GM13976 (cell line): ENCODE results near the gene ZCCHC2.

ENCODE experiments used
- DNase-seq: peaks from one replicate; pipeline ENCODE4 v3.0.0; 2012; ENCODE audit warnings: low spot score
- in situ Hi-C: fragments of 300-500 bp; cut with MboI; formaldehyde crosslinking; loops from one replicate; pipeline ENCODE4 v1.12.0; 2022; ENCODE audit warnings: low sequenced_read_pairs, mixed read lengths, inconsistent platforms; ENCODE audit not compliant: unreplicated experiment
- TF ChIP-seq, protein P1 (sequence below): IDR thresholded peaks from 2 replicates; pipeline ENCODE4 v1.5.1; 2012; ENCODE audit warnings: borderline replicate concordance, mild to moderate bottlenecking; ENCODE audit not compliant: insufficient read depth; ENCODE audit errors: extremely low read depth, missing control alignments, control extremely low read depth

The ZCCHC2 gene

DNA sequence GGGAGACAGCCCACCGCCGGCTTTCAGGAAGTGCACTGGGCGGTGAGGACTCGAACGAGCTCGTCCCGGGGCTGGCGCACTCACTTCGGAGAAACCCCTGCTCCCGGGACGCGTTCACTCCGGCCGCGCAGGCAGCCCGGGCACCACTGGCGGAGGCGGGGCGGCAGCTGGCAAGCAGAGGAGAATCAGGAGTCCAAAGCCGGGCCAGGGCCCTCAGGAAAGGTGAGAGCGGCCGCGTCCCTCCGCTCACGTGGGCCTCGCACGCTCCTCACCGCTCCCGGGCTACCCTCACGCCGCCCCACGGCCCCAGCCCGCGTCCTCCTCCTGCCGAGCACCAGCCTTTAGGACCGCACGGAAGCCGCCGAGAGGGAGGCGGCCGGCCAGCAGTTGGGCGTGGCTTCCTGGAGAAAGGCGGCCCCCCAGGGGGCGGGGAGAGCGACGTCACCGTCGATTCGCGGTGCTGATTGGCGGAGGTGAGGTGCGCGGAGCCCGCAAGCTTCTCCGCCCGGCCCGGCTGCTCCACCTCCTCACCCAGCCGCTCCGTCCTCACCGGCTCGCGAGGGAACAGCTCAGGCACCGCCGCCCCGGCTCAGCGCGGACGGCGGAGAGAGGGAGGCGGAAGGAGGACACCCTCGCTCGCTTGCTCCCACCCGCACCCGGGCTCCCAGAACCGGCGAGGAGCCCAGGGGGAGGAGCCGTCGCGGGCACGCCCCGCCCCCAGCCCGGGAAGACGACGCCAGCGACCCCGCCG is at the start of gene ZCCHC2:
ZCCHC2 (plus strand) TSS at position 522 of the 751 bp plus-strand sequence. CDS start 400 bp downstream, outside the sequence.
- in situ Hi-C loops, result no loop called here
- TF ChIP-seq, protein P1, sequence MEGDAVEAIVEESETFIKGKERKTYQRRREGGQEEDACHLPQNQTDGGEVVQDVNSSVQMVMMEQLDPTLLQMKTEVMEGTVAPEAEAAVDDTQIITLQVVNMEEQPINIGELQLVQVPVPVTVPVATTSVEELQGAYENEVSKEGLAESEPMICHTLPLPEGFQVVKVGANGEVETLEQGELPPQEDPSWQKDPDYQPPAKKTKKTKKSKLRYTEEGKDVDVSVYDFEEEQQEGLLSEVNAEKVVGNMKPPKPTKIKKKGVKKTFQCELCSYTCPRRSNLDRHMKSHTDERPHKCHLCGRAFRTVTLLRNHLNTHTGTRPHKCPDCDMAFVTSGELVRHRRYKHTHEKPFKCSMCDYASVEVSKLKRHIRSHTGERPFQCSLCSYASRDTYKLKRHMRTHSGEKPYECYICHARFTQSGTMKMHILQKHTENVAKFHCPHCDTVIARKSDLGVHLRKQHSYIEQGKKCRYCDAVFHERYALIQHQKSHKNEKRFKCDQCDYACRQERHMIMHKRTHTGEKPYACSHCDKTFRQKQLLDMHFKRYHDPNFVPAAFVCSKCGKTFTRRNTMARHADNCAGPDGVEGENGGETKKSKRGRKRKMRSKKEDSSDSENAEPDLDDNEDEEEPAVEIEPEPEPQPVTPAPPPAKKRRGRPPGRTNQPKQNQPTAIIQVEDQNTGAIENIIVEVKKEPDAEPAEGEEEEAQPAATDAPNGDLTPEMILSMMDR, result no peak
- peak; percentile 95 for DNase-seq

DNA sequence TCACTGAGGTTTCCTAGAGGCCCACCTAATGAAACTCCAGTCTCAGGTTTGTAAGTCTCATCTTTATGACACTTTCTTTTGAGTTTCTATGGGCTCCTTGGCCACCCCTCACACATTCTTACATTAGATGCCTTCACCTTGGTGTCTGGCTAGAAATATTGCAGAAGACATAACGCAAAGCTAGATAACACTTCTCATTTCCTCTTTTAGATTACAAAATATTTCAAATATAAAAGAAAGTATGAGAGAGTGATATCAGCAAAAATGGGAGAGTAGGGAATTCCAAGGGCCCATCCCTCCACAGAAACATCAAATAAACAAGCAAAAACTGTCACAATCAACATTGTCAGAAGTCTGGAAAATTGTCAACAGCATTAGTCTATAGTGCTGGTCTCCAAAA is 43.3 kb upstream of the ZCCHC2 start:
- DNase-seq, result no peak
- in situ Hi-C loops, result no loop called here
- TF ChIP-seq, protein P1, result no peak

DNA sequence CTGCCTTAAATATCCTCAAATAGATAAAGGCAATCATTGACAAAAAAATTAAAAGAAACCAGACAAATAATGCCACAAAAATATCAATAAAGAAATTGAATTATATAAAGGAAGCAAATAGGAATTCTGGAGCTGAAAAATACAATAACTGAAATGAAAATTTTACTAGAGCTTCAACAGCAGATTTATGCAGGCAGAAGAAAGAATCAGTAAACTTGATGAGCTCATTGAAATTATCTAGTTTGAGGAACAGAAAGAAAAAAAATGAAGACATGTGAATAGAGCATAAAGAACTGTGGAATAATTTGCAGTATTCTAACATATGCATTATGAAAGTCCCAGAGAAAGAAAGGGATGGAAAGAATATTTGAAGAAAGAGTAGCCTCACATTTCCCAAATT is 41.9 kb upstream of the ZCCHC2 start:
- TF ChIP-seq, protein P1, result no peak
- no peak for DNase-seq
- in situ Hi-C loops, result no loop called here

DNA sequence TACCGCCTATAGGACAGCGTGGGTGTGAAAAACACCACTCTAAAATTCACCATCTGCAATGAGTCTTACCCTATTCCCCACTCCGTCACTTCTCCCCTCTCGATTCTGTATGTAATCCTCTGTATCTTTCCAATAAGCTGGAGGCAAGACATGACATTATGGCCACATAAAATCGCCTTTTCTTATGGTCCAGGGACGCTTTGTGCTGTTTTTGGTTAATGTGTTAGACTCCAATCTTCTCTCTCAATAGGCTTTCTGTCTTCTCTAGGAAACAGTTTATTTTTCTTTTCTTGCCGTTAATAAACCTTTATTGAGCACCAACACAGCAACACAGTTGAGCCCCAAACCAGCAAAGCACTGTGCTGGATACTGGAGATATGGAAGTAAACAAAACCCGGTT is 37.9 kb upstream of the ZCCHC2 start:
- in situ Hi-C loops, result no loop called here
- TF ChIP-seq, protein P1, result no peak
- no peak for DNase-seq

DNA sequence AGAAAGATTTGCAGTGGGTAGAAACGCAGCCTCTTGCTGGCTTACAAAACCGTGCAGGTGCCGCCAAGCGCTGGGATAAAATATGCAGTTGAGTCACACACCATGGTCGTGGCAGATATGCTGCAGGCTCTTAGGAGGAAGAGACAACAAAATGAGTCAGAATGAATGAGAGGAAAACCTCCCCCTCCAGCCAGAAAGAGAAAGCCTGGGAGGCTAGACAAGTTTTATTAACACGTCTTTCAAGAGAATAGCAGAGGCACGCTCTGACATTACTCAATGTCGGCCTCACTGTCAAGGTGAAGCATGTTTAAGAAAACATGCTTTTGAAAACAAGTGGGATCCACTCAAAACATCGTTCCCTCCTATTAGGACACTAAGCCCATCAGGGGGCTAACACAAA is 37.1 kb upstream of the ZCCHC2 start:
- TF ChIP-seq, protein P1, result no peak
- no peak for DNase-seq
- in situ Hi-C loops, result no loop called here

DNA sequence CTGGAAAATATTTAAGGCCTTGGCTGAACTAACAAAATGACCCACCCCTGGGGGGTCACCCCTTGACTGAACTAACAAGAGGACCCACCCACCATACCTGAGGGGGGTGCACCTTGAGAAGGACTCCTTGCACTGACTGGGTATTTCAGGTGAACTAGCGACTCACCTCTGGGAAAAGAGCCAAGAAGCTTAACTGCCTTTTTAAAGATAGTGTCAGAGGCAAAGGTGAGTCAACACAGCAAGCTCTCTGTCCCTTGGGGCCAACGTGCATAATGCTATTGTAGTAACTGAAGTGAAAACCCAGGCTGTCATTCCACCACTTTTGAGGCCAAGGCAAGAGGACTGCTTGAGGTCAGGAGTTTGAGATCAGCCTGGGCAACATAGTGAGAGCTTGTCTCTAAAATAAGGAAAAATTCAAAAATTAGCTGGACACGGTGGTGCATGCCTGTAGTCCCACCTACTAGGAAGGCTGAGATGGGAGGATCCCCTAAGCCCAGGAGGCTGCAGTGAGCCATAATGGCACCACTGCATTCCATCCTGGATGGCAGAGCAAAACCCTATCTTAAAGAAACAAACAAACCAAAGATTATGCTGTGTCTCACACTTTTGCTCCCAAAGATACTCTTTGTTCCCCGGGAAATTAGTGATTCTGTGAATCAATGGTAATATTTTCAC is 36.4 kb upstream of the ZCCHC2 start:
- no peak for DNase-seq
- in situ Hi-C loops, result no loop called here
- TF ChIP-seq, protein P1, result no peak

DNA sequence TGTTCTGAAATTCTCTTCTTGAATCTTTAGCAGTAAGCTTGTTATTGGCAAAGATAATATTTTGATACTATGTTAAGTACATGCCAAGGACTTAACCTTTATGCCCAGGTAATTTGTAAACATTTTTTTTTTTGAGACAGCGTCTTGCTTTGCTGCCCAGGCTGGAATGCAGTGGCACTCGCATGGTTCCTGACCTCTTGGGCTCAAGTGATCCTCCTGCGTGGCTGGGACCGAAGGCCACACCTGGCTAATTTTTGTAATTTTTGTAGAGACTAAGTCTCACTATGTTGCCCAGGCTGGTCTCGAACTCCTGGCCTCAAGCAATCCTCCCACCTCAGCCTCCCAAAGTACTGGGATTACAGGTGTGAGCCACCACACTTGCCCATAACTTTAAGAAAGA is 35.7 kb upstream of the ZCCHC2 start:
- TF ChIP-seq, protein P1, result no peak
- in situ Hi-C loops, result no loop called here
- DNase-seq, result no peak
